HL-60 (cell line): ENCODE data around the gene DPP6.

Experiments
- CTCF ChIP-seq: IDR thresholded peaks from one replicate; pipeline ENCODE4 v1.5.1; 2011; ENCODE audit warnings: low read length, control low read depth, inconsistent platforms; ENCODE audit not compliant: insufficient read depth
- GABPA ChIP-seq: IDR thresholded peaks from 2 replicates; pipeline ENCODE4 v1.6.1; 2012; ENCODE audit warnings: low read depth
- POLR2AphosphoS5 ChIP-seq: IDR thresholded peaks from 2 replicates; pipeline ENCODE4 v1.6.1; 2012; ENCODE audit warnings: low read depth
- SPI1 ChIP-seq: IDR thresholded peaks from 2 replicates; pipeline ENCODE4 v1.6.1; 2012; ENCODE audit warnings: low read depth, mild to moderate bottlenecking, borderline replicate concordance
- TF ChIP-seq, protein P1 (sequence below): IDR thresholded peaks from 2 replicates; pipeline ENCODE4 v1.6.1; 2012; ENCODE audit warnings: low read depth; ENCODE audit not compliant: insufficient replicate concordance

- TF ChIP-seq CTCF, result no peak
- no peak for TF ChIP-seq GABPA
- no peak for TF ChIP-seq SPI1
- TF ChIP-seq POLR2AphosphoS5, result no peak
- TF ChIP-seq, protein P1, sequence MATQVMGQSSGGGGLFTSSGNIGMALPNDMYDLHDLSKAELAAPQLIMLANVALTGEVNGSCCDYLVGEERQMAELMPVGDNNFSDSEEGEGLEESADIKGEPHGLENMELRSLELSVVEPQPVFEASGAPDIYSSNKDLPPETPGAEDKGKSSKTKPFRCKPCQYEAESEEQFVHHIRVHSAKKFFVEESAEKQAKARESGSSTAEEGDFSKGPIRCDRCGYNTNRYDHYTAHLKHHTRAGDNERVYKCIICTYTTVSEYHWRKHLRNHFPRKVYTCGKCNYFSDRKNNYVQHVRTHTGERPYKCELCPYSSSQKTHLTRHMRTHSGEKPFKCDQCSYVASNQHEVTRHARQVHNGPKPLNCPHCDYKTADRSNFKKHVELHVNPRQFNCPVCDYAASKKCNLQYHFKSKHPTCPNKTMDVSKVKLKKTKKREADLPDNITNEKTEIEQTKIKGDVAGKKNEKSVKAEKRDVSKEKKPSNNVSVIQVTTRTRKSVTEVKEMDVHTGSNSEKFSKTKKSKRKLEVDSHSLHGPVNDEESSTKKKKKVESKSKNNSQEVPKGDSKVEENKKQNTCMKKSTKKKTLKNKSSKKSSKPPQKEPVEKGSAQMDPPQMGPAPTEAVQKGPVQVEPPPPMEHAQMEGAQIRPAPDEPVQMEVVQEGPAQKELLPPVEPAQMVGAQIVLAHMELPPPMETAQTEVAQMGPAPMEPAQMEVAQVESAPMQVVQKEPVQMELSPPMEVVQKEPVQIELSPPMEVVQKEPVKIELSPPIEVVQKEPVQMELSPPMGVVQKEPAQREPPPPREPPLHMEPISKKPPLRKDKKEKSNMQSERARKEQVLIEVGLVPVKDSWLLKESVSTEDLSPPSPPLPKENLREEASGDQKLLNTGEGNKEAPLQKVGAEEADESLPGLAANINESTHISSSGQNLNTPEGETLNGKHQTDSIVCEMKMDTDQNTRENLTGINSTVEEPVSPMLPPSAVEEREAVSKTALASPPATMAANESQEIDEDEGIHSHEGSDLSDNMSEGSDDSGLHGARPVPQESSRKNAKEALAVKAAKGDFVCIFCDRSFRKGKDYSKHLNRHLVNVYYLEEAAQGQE, result no peak
Observed at GRCh38 chr7:154656618-154657017, 604.4 kb downstream of the DPP6 start.
